ENCODE measurements around the gene CABLES1.
"Not testable (repeated sequence)": the region's sequence is repeated elsewhere in the genome, so short reads cannot be mapped to it uniquely, and the experiment has no call there.

The CABLES1 gene, protein sequence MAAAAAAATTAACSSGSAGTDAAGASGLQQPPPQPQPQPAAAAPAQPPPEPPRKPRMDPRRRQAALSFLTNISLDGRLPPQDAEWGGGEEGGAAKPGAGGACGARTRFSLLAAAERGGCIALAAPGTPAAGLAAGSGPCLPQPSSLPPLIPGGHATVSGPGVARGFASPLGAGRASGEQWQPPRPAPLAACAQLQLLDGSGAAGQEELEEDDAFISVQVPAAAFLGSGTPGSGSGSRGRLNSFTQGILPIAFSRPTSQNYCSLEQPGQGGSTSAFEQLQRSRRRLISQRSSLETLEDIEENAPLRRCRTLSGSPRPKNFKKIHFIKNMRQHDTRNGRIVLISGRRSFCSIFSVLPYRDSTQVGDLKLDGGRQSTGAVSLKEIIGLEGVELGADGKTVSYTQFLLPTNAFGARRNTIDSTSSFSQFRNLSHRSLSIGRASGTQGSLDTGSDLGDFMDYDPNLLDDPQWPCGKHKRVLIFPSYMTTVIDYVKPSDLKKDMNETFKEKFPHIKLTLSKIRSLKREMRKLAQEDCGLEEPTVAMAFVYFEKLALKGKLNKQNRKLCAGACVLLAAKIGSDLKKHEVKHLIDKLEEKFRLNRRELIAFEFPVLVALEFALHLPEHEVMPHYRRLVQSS

DNA sequence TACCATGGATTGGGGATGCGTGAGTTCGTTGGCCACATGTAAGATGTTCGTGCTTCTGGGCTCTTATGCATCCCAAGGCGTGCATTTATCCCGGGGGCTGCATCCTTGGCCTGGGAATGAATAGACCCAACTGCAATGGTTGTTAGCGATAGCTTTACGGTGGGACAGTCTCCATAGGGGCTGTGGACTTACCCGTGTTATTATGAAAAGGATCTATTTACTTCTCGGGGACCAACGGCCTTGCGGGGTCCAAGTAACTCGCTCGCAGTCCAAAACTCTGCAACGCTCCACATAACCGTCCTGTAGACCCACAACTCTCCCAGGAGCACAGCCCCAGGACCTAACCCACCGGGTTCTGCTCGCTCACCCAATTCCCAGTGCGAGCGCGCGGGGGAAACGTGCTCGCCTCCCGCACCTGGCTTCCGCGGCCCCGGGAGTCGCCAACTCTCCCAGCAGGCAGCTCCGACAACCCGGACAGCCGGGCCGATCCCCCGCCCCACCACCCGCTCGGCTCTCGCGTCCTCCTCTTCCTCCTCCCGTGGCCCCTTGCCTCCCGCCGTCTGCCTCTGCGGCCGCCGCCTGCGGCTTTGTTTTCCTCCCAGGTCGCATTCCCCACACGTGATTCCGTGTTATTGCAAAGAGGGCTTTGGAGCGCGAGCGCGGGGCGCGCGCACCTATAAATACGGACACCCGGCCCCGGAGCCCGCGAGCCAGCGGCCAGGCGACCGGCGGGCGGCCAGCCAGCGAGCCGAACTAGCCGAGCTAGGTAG is at the start of gene CABLES1:
Gene CABLES1 (plus strand): TSS at position 706 of the 770 bp plus-strand sequence. CDS start 278 bp downstream, outside the sequence.
- peaks cover 12% of the 10 kb centered on the region; the same call in 1 of the 2 replicates for H3K27me3 ChIP-seq (ENCODE audit: control insufficient read depth, insufficient read depth, low read length)
- peak within 1 kb of the TSS; percentile 43; the same call in 1 of the 2 replicates for H3K27ac ChIP-seq (ENCODE audit: low read depth, low read length)
- H3K9me3 ChIP-seq (ENCODE audit: control insufficient read depth, insufficient read depth, low read depth, low read length): no peaks in the 10 kb centered on the region
- H3K4me3 ChIP-seq (ENCODE audit: low read depth, low read length): peak within 1 kb of the TSS; percentile 91
- H3K9ac ChIP-seq (ENCODE audit: low read length): peak within 1 kb of the TSS; percentile 85
- H3K4me1 ChIP-seq (ENCODE audit: control insufficient read depth, insufficient read depth, low read length): peaks cover 42% of the 10 kb centered on the region
- no peaks in the 10 kb centered on the region for H3K36me3 ChIP-seq (ENCODE audit: control insufficient read depth, insufficient read depth, low read length)

DNA sequence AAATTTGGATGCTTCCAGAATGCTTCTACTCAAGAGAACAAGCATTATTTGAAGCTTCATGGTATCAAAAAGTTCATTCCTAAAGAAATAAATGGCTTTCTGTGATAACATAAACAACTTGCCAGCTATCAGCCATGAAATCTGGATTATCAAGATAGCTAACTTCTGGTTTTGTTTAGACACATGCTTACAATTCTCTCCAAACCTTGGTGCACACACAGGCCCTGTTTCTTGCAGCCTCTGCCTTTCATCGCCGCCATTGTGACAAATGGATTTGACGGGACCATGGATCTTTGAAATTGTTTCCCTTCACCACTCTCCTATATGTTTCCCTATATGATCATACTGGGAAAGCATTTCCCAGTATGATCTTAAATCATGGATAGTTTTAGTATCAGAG is 47.9 kb upstream of the CABLES1 start:
- Histone ChIP-seq H3K9me3 (ENCODE audit: control insufficient read depth, insufficient read depth, low read depth, low read length) (no peaks in the 10 kb centered on the region), H3K36me3 (ENCODE audit: control insufficient read depth, insufficient read depth, low read length) (no peaks in the 10 kb centered on the region), H3K9ac (ENCODE audit: low read length) (no peak overlapping the region), H3K27me3 (ENCODE audit: control insufficient read depth, insufficient read depth, low read length) (no peaks in the 10 kb centered on the region), H3K4me1 (ENCODE audit: control insufficient read depth, insufficient read depth, low read length) (no peaks in the 10 kb centered on the region), H3K4me3 (ENCODE audit: low read depth, low read length) (no peak overlapping the region), H3K27ac (ENCODE audit: low read depth, low read length) (no peak overlapping the region)

DNA sequence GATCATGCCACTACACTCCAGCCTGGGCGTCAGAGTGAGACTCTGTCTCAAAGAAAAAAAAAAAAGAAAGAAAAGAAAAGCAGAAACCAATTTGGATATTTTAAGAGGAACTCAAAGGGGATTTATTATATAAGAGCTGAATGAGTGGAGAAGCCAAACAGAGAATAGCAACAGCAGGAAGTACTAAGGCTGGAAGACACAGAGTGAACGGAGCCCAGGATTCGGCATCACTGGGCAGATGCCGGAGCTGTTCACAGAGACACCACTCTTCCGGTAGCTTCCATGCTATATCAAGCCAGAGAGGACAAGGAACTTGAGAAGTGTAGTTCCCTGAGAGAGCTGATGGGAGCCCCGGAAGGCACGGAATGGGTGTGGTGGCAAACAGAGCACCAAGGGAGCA is 47.0 kb upstream of the CABLES1 start:
- Histone ChIP-seq H3K4me3 (ENCODE audit: low read depth, low read length) (no peak overlapping the region), H3K36me3 (ENCODE audit: control insufficient read depth, insufficient read depth, low read length) (no peaks in the 10 kb centered on the region), H3K9me3 (ENCODE audit: control insufficient read depth, insufficient read depth, low read depth, low read length) (no peaks in the 10 kb centered on the region), H3K4me1 (ENCODE audit: control insufficient read depth, insufficient read depth, low read length) (no peaks in the 10 kb centered on the region), H3K9ac (ENCODE audit: low read length) (no peak overlapping the region), H3K27me3 (ENCODE audit: control insufficient read depth, insufficient read depth, low read length) (no peaks in the 10 kb centered on the region), H3K27ac (ENCODE audit: low read depth, low read length) (no peak overlapping the region)

DNA sequence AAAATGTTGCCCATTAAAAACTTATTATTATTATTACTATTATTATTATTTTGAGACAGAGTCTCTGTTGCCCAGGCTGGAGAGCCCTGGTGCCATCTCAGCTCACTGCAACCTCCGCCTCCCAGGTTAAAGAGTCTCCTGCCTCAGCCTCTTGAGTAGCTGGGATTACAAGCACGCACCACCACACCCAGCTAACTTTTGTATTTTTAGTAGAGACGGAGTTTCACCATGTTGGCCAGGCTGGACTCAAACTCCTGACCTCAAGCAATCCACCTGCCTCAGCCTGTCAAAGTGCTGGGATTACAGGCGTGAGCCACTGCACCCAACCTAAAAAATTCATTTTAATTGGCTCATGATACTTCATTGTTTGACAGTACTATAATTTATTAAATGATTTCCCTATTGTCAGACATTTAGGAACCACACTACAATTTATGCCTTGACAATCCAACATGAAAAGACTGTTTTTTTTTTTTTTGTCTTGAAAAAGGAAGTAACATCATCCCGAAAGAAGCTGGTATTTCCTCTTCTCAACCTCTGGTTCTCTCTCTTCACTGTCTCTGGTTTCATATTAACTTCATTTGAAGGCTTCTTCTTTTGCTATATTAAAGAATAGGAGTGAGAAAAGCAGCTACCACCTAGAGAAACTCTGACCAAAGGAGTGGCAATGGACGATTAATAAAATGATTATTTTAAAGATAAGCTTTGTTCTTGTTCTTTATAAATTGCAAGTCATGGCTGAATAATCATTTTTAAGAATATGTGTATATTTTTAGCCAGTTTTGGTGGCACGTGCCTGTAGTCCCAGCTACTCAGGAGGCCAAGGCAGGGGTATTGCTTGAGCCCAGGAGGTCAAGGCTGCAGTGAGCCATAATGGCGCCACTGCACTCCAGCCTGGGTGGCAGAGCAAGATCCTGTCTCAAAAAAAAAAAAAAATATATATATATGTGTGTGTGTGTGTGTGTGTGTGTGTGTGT is 44.0 kb upstream of the CABLES1 start:
- not testable (repeated sequence) for H3K4me3 ChIP-seq (ENCODE audit: low read depth, low read length); H3K27ac ChIP-seq (ENCODE audit: low read depth, low read length); H3K9me3 ChIP-seq (ENCODE audit: control insufficient read depth, insufficient read depth, low read depth, low read length); H3K36me3 ChIP-seq (ENCODE audit: control insufficient read depth, insufficient read depth, low read length); H3K9ac ChIP-seq (ENCODE audit: low read length); H3K27me3 ChIP-seq (ENCODE audit: control insufficient read depth, insufficient read depth, low read length)
- peaks cover 14% of the 10 kb centered on the region for H3K4me1 ChIP-seq (ENCODE audit: control insufficient read depth, insufficient read depth, low read length)

DNA sequence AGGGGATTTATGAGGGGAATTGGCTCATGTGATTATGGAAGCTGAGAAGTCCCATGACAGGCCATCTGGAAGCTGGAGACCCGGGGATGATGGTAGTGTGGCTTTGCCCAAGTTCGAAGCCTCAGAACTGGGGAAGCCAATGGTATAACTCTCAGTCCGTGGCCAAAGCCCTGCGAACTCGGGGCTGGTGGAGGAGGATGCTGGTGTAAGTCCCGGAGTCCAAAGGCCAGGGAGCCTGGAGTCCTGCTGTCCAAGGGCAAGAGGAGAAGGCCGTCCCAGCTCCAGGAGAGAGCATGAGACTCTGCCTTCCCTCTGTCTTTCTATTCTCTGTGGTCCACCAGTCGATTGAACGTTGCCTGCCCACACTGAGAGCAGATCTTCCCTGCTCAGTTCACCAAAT is 43.2 kb upstream of the CABLES1 start:
- Histone ChIP-seq H3K27me3 (ENCODE audit: control insufficient read depth, insufficient read depth, low read length) (peaks cover 3% of the 10 kb centered on the region; the same call in 1 of the 2 replicates), H3K4me1 (ENCODE audit: control insufficient read depth, insufficient read depth, low read length) (peaks cover 14% of the 10 kb centered on the region)

DNA sequence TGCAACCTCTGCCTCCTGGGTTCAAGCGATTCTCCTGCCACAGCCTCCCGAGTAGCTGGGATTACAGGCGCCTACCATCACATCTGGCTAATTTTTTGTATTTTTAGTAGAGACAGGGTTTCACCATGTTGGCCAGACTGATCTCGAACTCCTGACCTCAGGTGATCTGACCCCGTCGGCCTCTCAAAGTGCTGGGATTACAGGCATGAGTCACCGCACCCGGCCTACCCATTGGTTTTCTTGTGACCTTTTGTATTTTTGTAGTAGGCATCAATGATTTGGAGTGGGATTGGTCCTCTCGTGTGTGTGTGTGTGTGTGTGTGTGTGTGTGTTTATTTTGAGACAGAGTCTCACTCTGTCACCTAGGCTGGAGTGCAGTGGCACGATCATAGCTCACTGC is 42.2 kb upstream of the CABLES1 start:
- H3K27ac ChIP-seq (ENCODE audit: low read depth, low read length); H3K4me3 ChIP-seq (ENCODE audit: low read depth, low read length); H3K9me3 ChIP-seq (ENCODE audit: control insufficient read depth, insufficient read depth, low read depth, low read length); H3K27me3 ChIP-seq (ENCODE audit: control insufficient read depth, insufficient read depth, low read length); H3K36me3 ChIP-seq (ENCODE audit: control insufficient read depth, insufficient read depth, low read length); H3K9ac ChIP-seq (ENCODE audit: low read length): not testable (repeated sequence)
- peaks cover 14% of the 10 kb centered on the region for H3K4me1 ChIP-seq (ENCODE audit: control insufficient read depth, insufficient read depth, low read length)

More for the DNA sequence above, 43.2 kb upstream of the CABLES1 start:
- Histone ChIP-seq H3K9ac (ENCODE audit: low read length) (no peak overlapping the region), H3K36me3 (ENCODE audit: control insufficient read depth, insufficient read depth, low read length) (no peaks in the 10 kb centered on the region), H3K4me3 (ENCODE audit: low read depth, low read length) (no peak overlapping the region), H3K9me3 (ENCODE audit: control insufficient read depth, insufficient read depth, low read depth, low read length) (no peaks in the 10 kb centered on the region), H3K27ac (ENCODE audit: low read depth, low read length) (no peak overlapping the region)

DNA sequence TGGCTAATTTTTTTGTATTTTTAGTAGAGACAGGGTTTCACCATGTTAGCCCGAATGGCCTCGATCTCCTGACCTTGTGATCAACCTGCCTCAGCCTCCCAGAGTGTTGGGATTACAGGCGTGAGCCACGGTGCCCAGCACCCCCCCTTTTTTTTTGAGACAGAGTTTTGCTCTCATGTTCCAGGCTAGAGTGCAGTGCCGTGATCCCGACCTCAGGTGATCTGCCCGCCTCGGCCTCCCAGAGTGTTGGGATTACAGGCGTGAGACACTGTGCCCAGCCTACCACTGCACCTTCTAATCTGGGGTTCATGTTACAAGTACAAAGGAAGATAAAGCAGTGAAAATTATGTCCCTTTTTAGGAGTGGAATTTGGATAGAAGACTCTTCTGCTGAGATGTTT is 41.5 kb upstream of the CABLES1 start:
- Histone ChIP-seq H3K36me3 (ENCODE audit: control insufficient read depth, insufficient read depth, low read length) (no peaks in the 10 kb centered on the region), H3K27ac (ENCODE audit: low read depth, low read length) (no peak overlapping the region), H3K9ac (ENCODE audit: low read length) (no peak overlapping the region), H3K9me3 (ENCODE audit: control insufficient read depth, insufficient read depth, low read depth, low read length) (no peaks in the 10 kb centered on the region), H3K27me3 (ENCODE audit: control insufficient read depth, insufficient read depth, low read length) (peaks cover 3% of the 10 kb centered on the region; the same call in 1 of the 2 replicates), H3K4me3 (ENCODE audit: low read depth, low read length) (no peak overlapping the region), H3K4me1 (ENCODE audit: control insufficient read depth, insufficient read depth, low read length) (peaks cover 14% of the 10 kb centered on the region)

DNA sequence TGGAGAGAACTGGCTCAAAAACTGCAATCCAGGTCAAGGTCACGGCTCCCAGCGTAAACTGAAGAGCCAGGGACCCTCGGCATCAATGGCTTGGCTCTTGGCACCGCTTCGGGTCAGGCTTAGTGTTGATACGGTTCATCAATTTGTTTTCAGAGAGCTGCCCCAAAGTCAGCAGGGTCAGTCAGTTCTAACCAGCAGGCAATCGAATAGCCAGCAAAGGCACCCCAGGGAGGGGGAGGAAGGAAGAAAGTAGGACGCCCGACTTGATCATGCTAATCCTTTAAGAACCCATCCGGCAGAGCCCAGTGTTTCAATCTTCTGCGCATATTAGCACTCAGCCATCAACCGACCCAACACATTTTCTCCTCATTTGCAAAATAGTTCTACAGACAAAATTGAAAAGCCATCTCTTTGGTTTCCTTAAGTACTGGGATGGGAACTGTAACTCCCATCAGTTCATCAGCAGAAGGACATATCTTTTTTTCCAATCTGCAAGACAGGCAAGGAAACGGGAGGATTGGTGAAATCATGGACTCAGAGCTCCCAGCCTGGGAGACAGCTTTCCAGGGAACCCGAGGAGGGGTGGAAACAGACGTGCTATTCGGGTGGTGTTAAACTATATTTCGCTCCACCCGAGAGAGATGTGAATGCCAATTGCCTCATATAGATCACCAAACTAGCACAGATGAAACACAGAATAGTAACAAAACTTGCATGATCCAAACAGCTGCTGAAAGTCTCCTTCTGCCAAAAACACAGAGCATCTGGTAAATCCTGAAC is 40.7 kb upstream of the CABLES1 start:
- H3K4me1 ChIP-seq (ENCODE audit: control insufficient read depth, insufficient read depth, low read length): peaks cover 14% of the 10 kb centered on the region
- H3K9me3 ChIP-seq (ENCODE audit: control insufficient read depth, insufficient read depth, low read depth, low read length): no peaks in the 10 kb centered on the region
- no peaks in the 10 kb centered on the region for H3K36me3 ChIP-seq (ENCODE audit: control insufficient read depth, insufficient read depth, low read length)
- no peak overlapping the region for H3K27ac ChIP-seq (ENCODE audit: low read depth, low read length)
- H3K4me3 ChIP-seq (ENCODE audit: low read depth, low read length): no peak overlapping the region
- H3K27me3 ChIP-seq (ENCODE audit: control insufficient read depth, insufficient read depth, low read length): peaks cover 3% of the 10 kb centered on the region; the same call in 1 of the 2 replicates
- H3K9ac ChIP-seq (ENCODE audit: low read length): no peak overlapping the region

DNA sequence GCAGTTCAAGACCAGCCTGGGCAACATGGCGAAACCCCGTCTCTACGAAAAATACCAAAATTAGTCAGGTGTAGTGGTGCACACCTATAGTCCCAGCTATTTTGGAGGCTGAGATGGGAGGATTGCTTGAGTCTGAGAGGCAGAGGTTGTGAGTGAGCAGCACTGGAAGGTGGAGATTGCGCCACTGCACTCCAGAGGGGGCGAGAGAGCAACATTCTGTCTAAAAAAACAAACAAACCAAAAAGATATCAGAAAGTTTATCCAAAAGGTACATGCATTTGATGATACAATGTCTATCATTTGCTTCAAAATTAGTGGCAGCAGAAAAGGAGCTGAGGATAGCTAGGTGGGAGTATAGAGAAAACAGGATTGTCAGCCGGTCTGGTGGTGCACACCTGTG is 39.8 kb upstream of the CABLES1 start:
- Histone ChIP-seq H3K4me1 (ENCODE audit: control insufficient read depth, insufficient read depth, low read length) (peaks cover 14% of the 10 kb centered on the region), H3K27ac (ENCODE audit: low read depth, low read length) (no peak overlapping the region), H3K9ac (ENCODE audit: low read length) (no peak overlapping the region), H3K9me3 (ENCODE audit: control insufficient read depth, insufficient read depth, low read depth, low read length) (no peaks in the 10 kb centered on the region), H3K36me3 (ENCODE audit: control insufficient read depth, insufficient read depth, low read length) (no peaks in the 10 kb centered on the region), H3K4me3 (ENCODE audit: low read depth, low read length) (no peak overlapping the region), H3K27me3 (ENCODE audit: control insufficient read depth, insufficient read depth, low read length) (peaks cover 3% of the 10 kb centered on the region; the same call in 1 of the 2 replicates)

DNA sequence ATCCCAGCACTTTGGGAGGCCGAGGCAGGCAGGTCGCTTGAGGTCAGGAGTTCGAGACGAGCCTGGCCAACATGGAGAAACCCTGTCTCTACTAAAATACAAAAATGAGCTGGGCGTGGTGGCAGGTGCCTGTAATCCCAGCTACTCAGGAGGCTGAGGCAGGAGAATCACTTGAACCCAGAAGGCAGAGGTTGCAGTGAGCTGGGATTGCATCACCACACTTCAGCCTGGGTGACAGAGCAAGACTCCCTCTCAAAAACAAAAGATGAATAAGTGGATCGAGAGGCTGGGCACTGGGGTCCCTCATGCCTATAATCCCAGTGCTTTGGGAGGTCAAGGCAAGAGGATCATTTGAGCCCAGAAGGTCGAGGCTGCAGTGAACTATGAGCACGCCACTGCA is 38.3 kb upstream of the CABLES1 start:
- H3K36me3 ChIP-seq (ENCODE audit: control insufficient read depth, insufficient read depth, low read length); H3K9ac ChIP-seq (ENCODE audit: low read length); H3K27ac ChIP-seq (ENCODE audit: low read depth, low read length); H3K9me3 ChIP-seq (ENCODE audit: control insufficient read depth, insufficient read depth, low read depth, low read length); H3K27me3 ChIP-seq (ENCODE audit: control insufficient read depth, insufficient read depth, low read length); H3K4me3 ChIP-seq (ENCODE audit: low read depth, low read length): not testable (repeated sequence)
- H3K4me1 ChIP-seq (ENCODE audit: control insufficient read depth, insufficient read depth, low read length): peaks cover 14% of the 10 kb centered on the region
